ENCODE results near the gene PSMA5.

- TF ChIP-seq EZH2 (IDR thresholded peaks at IDR 0.05; ENCODE audit: borderline replicate concordance, low read length) = no peak
- TF ChIP-seq, protein P1, sequence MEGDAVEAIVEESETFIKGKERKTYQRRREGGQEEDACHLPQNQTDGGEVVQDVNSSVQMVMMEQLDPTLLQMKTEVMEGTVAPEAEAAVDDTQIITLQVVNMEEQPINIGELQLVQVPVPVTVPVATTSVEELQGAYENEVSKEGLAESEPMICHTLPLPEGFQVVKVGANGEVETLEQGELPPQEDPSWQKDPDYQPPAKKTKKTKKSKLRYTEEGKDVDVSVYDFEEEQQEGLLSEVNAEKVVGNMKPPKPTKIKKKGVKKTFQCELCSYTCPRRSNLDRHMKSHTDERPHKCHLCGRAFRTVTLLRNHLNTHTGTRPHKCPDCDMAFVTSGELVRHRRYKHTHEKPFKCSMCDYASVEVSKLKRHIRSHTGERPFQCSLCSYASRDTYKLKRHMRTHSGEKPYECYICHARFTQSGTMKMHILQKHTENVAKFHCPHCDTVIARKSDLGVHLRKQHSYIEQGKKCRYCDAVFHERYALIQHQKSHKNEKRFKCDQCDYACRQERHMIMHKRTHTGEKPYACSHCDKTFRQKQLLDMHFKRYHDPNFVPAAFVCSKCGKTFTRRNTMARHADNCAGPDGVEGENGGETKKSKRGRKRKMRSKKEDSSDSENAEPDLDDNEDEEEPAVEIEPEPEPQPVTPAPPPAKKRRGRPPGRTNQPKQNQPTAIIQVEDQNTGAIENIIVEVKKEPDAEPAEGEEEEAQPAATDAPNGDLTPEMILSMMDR (conservative IDR thresholded peaks at IDR 0.05 in 1 of 2, IDR thresholded peaks at IDR 0.05 in 1 of 2; ENCODE audit: extremely low read depth in 1 of 2, insufficient read depth in 1 of 2, low read depth in 1 of 2, low read length in 2 of 2) = no peak
Measured at GRCh38 chr1:109351457-109351856, 74.8 kb downstream of the PSMA5 start.
